CD14-positive monocyte (primary cell): Measurements from ENCODE around the gene NIPBL. TPM values are rescaled to one million over a fixed set of nuclear protein-coding genes. Genes with fewer than 3 reads are reported as not detected.

Experiments used
- DNase-seq, 3 donors: peaks; one replicate each; pipeline ENCODE4 v3.0.0-alpha.2; 2011 to 2022
- H2AFZ ChIP-seq: 2 replicates; pipeline ENCODE4 v1.6.0; 2012; ENCODE audit warnings: mild to moderate bottlenecking, low read depth, low read length, inconsistent platforms; ENCODE audit not compliant: insufficient read depth, poor library complexity, severe bottlenecking
- H3K27ac ChIP-seq, 2 donors: 1 replicate in 1 of 2; 2 replicates in 1 of 2; pipeline ENCODE4 v1.5.1; 2012 to 2013; ENCODE audit warnings: low read length in 2 of 2, control low read depth in 1 of 2, inconsistent platforms in 1 of 2, low read depth in 1 of 2, mild to moderate bottlenecking in 1 of 2
- H3K27me3 ChIP-seq, 2 donors: one replicate each; pipeline versions ENCODE4 v1.6.0 to v1.6.1; 2011 to 2013; ENCODE audit warnings: low read length in 2 of 2; ENCODE audit not compliant: control insufficient read depth in 2 of 2, insufficient read depth in 2 of 2
- H3K36me3 ChIP-seq, 2 donors: replicated peaks in 1 of 2; 1 replicate in 1 of 2; 2 replicates in 1 of 2; pipeline versions ENCODE4 v1.5.1 to v1.6.1; 2012 to 2013; ENCODE audit warnings: low read length in 2 of 2, control low read depth in 1 of 2, inconsistent platforms in 1 of 2, mild to moderate bottlenecking in 1 of 2; ENCODE audit not compliant: insufficient read depth in 2 of 2, control insufficient read depth in 1 of 2
- H3K4me1 ChIP-seq, 2 donors: 1 replicate in 1 of 2; 2 replicates in 1 of 2; pipeline versions ENCODE4 v1.5.1 to v1.6.1; 2012 to 2013; ENCODE audit warnings: low read length in 2 of 2, control low read depth in 1 of 2, inconsistent platforms in 1 of 2, mild to moderate bottlenecking in 1 of 2, moderate library complexity in 1 of 2; ENCODE audit not compliant: insufficient read depth in 2 of 2, control insufficient read depth in 1 of 2
- H3K4me2 ChIP-seq: replicated peaks from 2 replicates; pipeline ENCODE3; 2012; ENCODE audit warnings: low read length, moderate library complexity, mild to moderate bottlenecking; ENCODE audit not compliant: poor library complexity, severe bottlenecking; ENCODE audit errors: extremely low read depth
- H3K4me3 ChIP-seq, 3 experiments: fragments of 200-600 bp in 1 of 3; sonication (generic) in 1 of 3; replicated peaks in 1 of 3; 1 replicate in 2 of 3; 2 replicates in 1 of 3; pipeline ENCODE4 v1.5.1; 2011 to 2013; ENCODE audit warnings: low read length in 3 of 3, mild to moderate bottlenecking in 3 of 3, control low read depth in 2 of 3, low read depth in 2 of 3, inconsistent platforms in 1 of 3, moderate library complexity in 1 of 3
- H3K79me2 ChIP-seq: 2 replicates; pipeline ENCODE4 v1.6.0; 2012; ENCODE audit warnings: mild to moderate bottlenecking, control low read depth, inconsistent platforms, low read length, moderate library complexity; ENCODE audit not compliant: insufficient read depth
- H3K9ac ChIP-seq: 2 replicates; pipeline ENCODE4 v1.6.0; 2017; ENCODE audit warnings: low read length, mild to moderate bottlenecking; ENCODE audit not compliant: insufficient read depth, poor library complexity, severe bottlenecking
- H3K9me3 ChIP-seq, 2 donors: replicated peaks in 1 of 2; 1 replicate in 1 of 2; 2 replicates in 1 of 2; pipeline versions ENCODE4 v1.5.1 to v1.6.1; 2012 to 2013; ENCODE audit warnings: low read length in 2 of 2, control low read depth in 1 of 2; ENCODE audit not compliant: control insufficient read depth in 1 of 2, insufficient read depth in 1 of 2
- H4K20me1 ChIP-seq: 2 replicates; pipeline ENCODE4 v1.6.0; 2012; ENCODE audit warnings: mild to moderate bottlenecking, low read length, control low read depth, moderate library complexity; ENCODE audit not compliant: insufficient read depth
- H3K27ac Mint-ChIP-seq, 7 donors: one replicate each; pipeline ENCODE4 v1.8.0; 2020; ENCODE audit warnings: mild to moderate bottlenecking in 7 of 7, mixed read lengths in 7 of 7, moderate library complexity in 6 of 7, inconsistent platforms in 2 of 7
- H3K27me3 Mint-ChIP-seq, 3 donors: one replicate each; pipeline ENCODE4 v1.8.0; 2021 to 2022; ENCODE audit warnings: low read depth in 3 of 3, mild to moderate bottlenecking in 3 of 3, mixed read lengths in 3 of 3, moderate library complexity in 3 of 3, inconsistent platforms in 1 of 3
- H3K36me3 Mint-ChIP-seq, 2 donors: one replicate each; pipeline ENCODE4 v1.8.0; 2020; ENCODE audit warnings: mixed read lengths in 2 of 2, inconsistent platforms in 1 of 2, mild to moderate bottlenecking in 1 of 2
- H3K4me1 Mint-ChIP-seq: one replicate; pipeline ENCODE4 v1.8.0; 2020; ENCODE audit warnings: mild to moderate bottlenecking, mixed read lengths
- H3K4me3 Mint-ChIP-seq, 2 donors: one replicate each; pipeline ENCODE4 v1.8.0; 2020; ENCODE audit warnings: mild to moderate bottlenecking in 2 of 2, mixed read lengths in 2 of 2, moderate library complexity in 1 of 2
- H3K9me3 Mint-ChIP-seq, 7 donors: one replicate each; pipeline ENCODE4 v1.8.0; 2020 to 2022; ENCODE audit warnings: mixed read lengths in 7 of 7, mild to moderate bottlenecking in 6 of 7, moderate library complexity in 6 of 7, inconsistent platforms in 2 of 7
- WGBS: methylation state at CpG from one replicate; pipeline ENCODE4 v1.1.5; 2013; ENCODE audit warnings: missing lambda C conversion rate; ENCODE audit not compliant: insufficient coverage; 5-methylcytosine and 5-hydroxymethylcytosine counted together
- intact Hi-C, 2 donors: fragments of 100-400 bp; cut with micrococcal nuclease; formaldehyde crosslinking; loops; one replicate each; pipeline versions ENCODE4 v1.15.0 to v1.15.1; 2023
- polyA plus RNA-seq, 3 donors: library from polyadenylated mRNA; depleted of rRNA in 1 of 3; unstranded in 2 of 3; stranded (reverse) in 1 of 3; fragments of 300-500 nt in 2 of 3; fragments of >200 nt in 1 of 3; fragmentation: Illumina TruSeq in 2 of 3; gene quantifications; 1 replicate in 2 of 3; 2 replicates in 1 of 3; pipeline ENCODE4 v1.2.3, GENCODE V29; 2012 to 2021
- TF ChIP-seq, protein P1 (sequence below): fragments of 200-600 bp; IDR thresholded peaks from one replicate; pipeline ENCODE4 v1.8.0; 2022; ENCODE audit warnings: antibody characterized with exemption, mild to moderate bottlenecking

NIPBL gene
- polyA plus RNA-seq, 3 donors: 6.6 to 36.0 (median 16.2) TPM

DNA sequence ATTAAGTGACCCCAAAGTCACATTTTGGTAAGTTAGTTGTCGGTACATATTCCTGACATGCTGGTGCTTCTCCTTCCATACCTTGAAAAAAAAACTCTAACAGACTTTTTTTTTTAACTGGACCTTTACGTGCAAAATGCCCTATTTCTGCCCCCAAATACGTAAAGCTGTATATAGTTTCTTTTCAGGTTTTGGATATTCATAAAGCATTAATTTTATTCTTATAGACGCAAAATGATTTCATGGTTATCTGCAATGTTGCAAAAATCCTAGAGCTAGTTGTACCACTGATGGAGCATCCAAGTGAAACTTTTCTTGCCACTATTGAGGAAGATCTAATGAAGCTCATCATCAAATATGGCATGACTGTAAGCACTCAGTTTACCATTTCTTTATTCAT lies 167.6 kb downstream of the NIPBL start:
- DNase-seq: no peak
- Histone ChIP-seq H3K27ac (no peak overlapping the region), H3K4me1 (no peaks in the 10 kb centered on the region), H2AFZ (no peak overlapping the region), H3K27me3 (no peaks in the 10 kb centered on the region), H3K9ac (no peak overlapping the region), H4K20me1 (no peaks in the 10 kb centered on the region), H3K79me2 (no peaks in the 10 kb centered on the region), H3K4me3 (no peak overlapping the region), H3K9me3 (no peaks in the 10 kb centered on the region), H3K36me3 (peaks cover 88 to 96% of the 10 kb centered on the region in 2 donors), H3K4me2 (no peak overlapping the region)
- intact Hi-C loops: no loop called here
- TF ChIP-seq, protein P1, sequence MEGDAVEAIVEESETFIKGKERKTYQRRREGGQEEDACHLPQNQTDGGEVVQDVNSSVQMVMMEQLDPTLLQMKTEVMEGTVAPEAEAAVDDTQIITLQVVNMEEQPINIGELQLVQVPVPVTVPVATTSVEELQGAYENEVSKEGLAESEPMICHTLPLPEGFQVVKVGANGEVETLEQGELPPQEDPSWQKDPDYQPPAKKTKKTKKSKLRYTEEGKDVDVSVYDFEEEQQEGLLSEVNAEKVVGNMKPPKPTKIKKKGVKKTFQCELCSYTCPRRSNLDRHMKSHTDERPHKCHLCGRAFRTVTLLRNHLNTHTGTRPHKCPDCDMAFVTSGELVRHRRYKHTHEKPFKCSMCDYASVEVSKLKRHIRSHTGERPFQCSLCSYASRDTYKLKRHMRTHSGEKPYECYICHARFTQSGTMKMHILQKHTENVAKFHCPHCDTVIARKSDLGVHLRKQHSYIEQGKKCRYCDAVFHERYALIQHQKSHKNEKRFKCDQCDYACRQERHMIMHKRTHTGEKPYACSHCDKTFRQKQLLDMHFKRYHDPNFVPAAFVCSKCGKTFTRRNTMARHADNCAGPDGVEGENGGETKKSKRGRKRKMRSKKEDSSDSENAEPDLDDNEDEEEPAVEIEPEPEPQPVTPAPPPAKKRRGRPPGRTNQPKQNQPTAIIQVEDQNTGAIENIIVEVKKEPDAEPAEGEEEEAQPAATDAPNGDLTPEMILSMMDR: no peak
- WGBS: no CpG with 5 or more reads among the region's 4 CpGs
- no peaks in the 10 kb centered on the region for H3K27me3 Mint-ChIP-seq
- H3K4me3 Mint-ChIP-seq: no peak overlapping the region
- H3K36me3 Mint-ChIP-seq: peaks cover 54 to 87% of the 10 kb centered on the region in 2 donors
- H3K27ac Mint-ChIP-seq: no peak overlapping the region
- H3K4me1 Mint-ChIP-seq: no peaks in the 10 kb centered on the region
- no peaks in the 10 kb centered on the region for H3K9me3 Mint-ChIP-seq

DNA sequence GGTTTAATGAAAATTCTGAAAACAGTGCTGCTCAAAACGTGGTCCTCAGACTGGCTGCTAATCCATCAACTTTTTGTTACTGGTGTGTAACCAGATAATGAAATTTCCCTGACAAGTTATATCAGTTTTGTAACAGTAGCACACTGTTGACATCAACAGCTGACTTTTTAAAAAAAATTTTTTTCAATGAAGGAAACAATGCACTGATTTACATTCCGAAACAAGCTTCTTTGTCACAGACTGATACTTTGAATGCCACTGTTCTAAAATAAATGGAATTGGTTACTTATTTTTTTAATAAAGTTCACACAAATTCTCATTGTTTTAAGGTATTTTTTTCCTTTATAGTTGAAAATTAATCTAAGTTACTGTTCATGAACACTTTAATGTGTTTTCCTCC lies 169.1 kb downstream of the NIPBL start:
- H3K9me3 ChIP-seq: no peaks in the 10 kb centered on the region
- DNase-seq: no peak
- intact Hi-C loops: no loop called here
- H4K20me1 ChIP-seq: no peaks in the 10 kb centered on the region
- H2AFZ ChIP-seq: no peak overlapping the region
- H3K27ac ChIP-seq: no peak overlapping the region
- no peaks in the 10 kb centered on the region for H3K4me1 ChIP-seq
- H3K27me3 ChIP-seq: no peaks in the 10 kb centered on the region
- Mint-ChIP-seq H3K4me3 (no peak overlapping the region), H3K27me3 (no peaks in the 10 kb centered on the region), H3K9me3 (no peaks in the 10 kb centered on the region), H3K27ac (no peak overlapping the region), H3K4me1 (no peaks in the 10 kb centered on the region), H3K36me3 (peaks cover 62 to 94% of the 10 kb centered on the region in 2 donors)
- no peak overlapping the region for H3K4me3 ChIP-seq
- peaks cover 90 to 97% of the 10 kb centered on the region in 2 donors for H3K36me3 ChIP-seq
- no peak overlapping the region for H3K4me2 ChIP-seq
- no peaks in the 10 kb centered on the region for H3K79me2 ChIP-seq
- TF ChIP-seq, protein P1: no peak
- no CpG with 5 or more reads among the region's 2 CpGs for WGBS
- no peak overlapping the region for H3K9ac ChIP-seq
